NB4 (cell line): ENCODE results near the gene TNS4.

ENCODE experiments used
- DNase-seq: peaks from one replicate; pipeline ENCODE4 v3.0.0; 2010; ENCODE audit warnings: low read depth
- H3K4me3 ChIP-seq: one replicate; pipeline ENCODE4 v1.5.1; 2011; ENCODE audit warnings: mild to moderate bottlenecking, low read depth, low read length, moderate library complexity
- MYC ChIP-seq: IDR thresholded peaks from 2 replicates; pipeline ENCODE4 v1.6.1; 2011; ENCODE audit warnings: low read depth, low read length
- POLR2A ChIP-seq: IDR thresholded peaks from 2 replicates; pipeline ENCODE4 v1.6.1; 2011; ENCODE audit warnings: mild to moderate bottlenecking; ENCODE audit not compliant: insufficient read length; ENCODE audit errors: extremely low read depth
- TF ChIP-seq, protein P1 (sequence below): IDR thresholded peaks from one replicate; pipeline ENCODE4 v1.5.1; 2012; ENCODE audit warnings: low read depth, low read length
- TF ChIP-seq, protein P2 (sequence below): IDR thresholded peaks from 2 replicates; pipeline ENCODE4 v1.6.1; 2011; ENCODE audit warnings: low read depth, low read length

The TNS4 gene

GRCh38 chr17:40506786-40507185 lies 5.4 kb upstream of the TNS4 start:
- no peak overlapping the region for H3K4me3 ChIP-seq
- no peak for DNase-seq
- no peak for TF ChIP-seq MYC
- TF ChIP-seq POLR2A, result no peak
- TF ChIP-seq, protein P1, sequence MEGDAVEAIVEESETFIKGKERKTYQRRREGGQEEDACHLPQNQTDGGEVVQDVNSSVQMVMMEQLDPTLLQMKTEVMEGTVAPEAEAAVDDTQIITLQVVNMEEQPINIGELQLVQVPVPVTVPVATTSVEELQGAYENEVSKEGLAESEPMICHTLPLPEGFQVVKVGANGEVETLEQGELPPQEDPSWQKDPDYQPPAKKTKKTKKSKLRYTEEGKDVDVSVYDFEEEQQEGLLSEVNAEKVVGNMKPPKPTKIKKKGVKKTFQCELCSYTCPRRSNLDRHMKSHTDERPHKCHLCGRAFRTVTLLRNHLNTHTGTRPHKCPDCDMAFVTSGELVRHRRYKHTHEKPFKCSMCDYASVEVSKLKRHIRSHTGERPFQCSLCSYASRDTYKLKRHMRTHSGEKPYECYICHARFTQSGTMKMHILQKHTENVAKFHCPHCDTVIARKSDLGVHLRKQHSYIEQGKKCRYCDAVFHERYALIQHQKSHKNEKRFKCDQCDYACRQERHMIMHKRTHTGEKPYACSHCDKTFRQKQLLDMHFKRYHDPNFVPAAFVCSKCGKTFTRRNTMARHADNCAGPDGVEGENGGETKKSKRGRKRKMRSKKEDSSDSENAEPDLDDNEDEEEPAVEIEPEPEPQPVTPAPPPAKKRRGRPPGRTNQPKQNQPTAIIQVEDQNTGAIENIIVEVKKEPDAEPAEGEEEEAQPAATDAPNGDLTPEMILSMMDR, result no peak
- TF ChIP-seq, protein P2, sequence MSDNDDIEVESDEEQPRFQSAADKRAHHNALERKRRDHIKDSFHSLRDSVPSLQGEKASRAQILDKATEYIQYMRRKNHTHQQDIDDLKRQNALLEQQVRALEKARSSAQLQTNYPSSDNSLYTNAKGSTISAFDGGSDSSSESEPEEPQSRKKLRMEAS, result no peak

DNA sequence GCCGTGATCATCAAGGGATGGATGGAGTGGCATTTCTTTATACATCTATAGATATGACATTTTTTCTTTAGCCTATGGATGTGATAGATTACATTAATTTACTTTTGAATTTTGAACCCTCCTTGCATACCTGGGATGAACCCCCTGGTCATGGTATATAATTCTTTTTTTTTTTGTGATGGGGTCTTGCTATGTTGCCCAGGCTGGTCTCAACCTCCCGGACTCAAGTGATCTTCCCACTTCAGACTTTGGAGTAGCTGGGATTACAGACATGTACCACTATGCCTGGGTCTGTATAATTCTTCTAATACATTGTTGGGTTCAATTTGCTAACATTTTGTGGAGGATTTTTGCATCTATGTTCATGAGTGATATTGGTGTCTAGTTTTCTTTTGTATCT lies 1.7 kb upstream of the TNS4 start:
- no peak for DNase-seq
- TF ChIP-seq, protein P1, result no peak
- TF ChIP-seq POLR2A, result no peak
- TF ChIP-seq, protein P2, result no peak
- no peak for TF ChIP-seq MYC
- H3K4me3 ChIP-seq, result no peak overlapping the region

DNA sequence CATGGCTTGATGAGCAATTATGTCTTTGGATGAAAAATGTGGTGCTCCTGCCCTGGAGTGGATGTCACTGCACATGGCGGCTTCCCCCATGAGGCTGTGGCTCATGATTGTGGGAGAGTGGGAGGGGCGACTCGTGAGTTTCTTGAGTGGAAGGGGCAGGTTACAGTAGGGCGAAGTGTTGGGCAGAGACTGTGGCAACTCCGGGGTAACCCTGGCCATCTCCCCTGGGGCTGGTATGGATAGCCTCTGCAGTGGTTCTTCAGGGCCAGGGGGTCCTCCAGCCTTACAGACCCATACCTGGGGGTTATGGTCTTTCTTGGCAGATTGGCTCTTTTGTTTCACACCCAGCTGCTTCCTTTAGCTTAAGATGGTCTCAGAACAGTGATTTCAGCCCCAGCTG lies 1.3 kb upstream of the TNS4 start:
- no peak overlapping the region for H3K4me3 ChIP-seq
- no peak for DNase-seq
- TF ChIP-seq, protein P1, result no peak
- TF ChIP-seq POLR2A (no peak), MYC (no peak)
- TF ChIP-seq, protein P2, result no peak

GRCh38 chr17:40500709-40501108 lies 714 bp downstream of the TNS4 start:
- TF ChIP-seq MYC (no peak), POLR2A (no peak)
- TF ChIP-seq, protein P2, result no peak
- TF ChIP-seq, protein P1, result no peak
- DNase-seq, result no peak

DNA sequence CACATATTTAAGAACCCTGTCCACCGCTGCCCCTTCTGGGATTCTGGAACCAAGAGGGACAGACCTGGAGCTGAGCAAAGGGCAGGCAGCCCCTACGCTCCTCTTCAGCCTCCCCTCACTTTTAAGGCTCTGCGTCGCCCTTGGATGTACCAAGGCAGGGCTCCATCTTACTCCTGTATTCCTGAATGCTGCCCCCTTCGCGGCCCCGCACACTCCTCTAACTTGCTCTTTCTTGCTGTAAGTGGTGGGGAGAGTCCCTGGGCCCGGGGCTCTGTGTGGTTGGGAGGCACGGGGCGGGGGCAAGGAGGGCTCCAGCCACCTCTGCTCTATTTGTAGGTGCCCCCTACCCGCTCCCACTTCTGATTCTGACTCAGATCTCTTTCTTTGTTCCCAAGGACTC lies 1.2 kb downstream of the TNS4 start:
- no peak overlapping the region for H3K4me3 ChIP-seq

More at GRCh38 chr17:40500709-40501108, 714 bp downstream of the TNS4 start:
- H3K4me3 ChIP-seq, result no peak overlapping the region

More for the DNA sequence above, 1.2 kb downstream of the TNS4 start:
- DNase-seq, result no peak
- no peak for TF ChIP-seq POLR2A
- TF ChIP-seq, protein P2, result no peak
- TF ChIP-seq, protein P1, result no peak
- TF ChIP-seq MYC, result no peak
